K562 (cell line): ENCODE data around the gene AKR1C4.

Experiments used
- CTCF ChIP-seq, 3 experiments: IDR thresholded peaks in 2 of 3; conservative IDR thresholded peaks in 1 of 3; 2 replicates each; pipeline ENCODE4 v1.5.1; 2011 to 2012; ENCODE audit warnings: low read length in 3 of 3, mild to moderate bottlenecking in 3 of 3, control low read depth in 2 of 3, improper control_type of control experiment in 1 of 3, inconsistent platforms in 1 of 3, low read depth in 1 of 3, mixed read lengths in 1 of 3, moderate library complexity in 1 of 3; ENCODE audit not compliant: insufficient read depth in 2 of 3
- GABPB1 ChIP-seq: sonication (generic); formaldehyde crosslinking; IDR thresholded peaks from 2 replicates; pipeline ENCODE4 v1.8.0; 2022; ENCODE audit warnings: mild to moderate bottlenecking, missing genetic modification reagents
- HCFC1 ChIP-seq: IDR thresholded peaks from 2 replicates; pipeline ENCODE4 v1.6.1; 2012; ENCODE audit warnings: low read depth, low read length, improper control_type of control experiment
- HMG20A ChIP-seq: fragments of 450-650 bp; formaldehyde crosslinking; conservative IDR thresholded peaks from 2 replicates; pipeline ENCODE4 v1.4.0; 2020; ENCODE audit warnings: mild to moderate bottlenecking, mixed read lengths
- MXI1 ChIP-seq: IDR thresholded peaks from 2 replicates; pipeline ENCODE4 v1.6.1; 2011; ENCODE audit warnings: low read depth, mild to moderate bottlenecking, improper control_type of control experiment, low read length
- TEAD1 ChIP-seq, 2 experiments: fragments of 450-650 bp in 1 of 2; sonication (generic) in 1 of 2; formaldehyde crosslinking; IDR thresholded peaks; 2 replicates each; pipeline versions ENCODE4 v1.4.0 to v1.8.0; 2020 to 2022; ENCODE audit warnings: mild to moderate bottlenecking in 2 of 2, missing genetic modification reagents in 1 of 2
- ZNF3 ChIP-seq: fragments of 250-450 bp; sonication (Bioruptor Pico); IDR thresholded peaks from 2 replicates; pipeline ENCODE4 v1.5.0; 2021; ENCODE audit warnings: mild to moderate bottlenecking, moderate library complexity
- ZNF830 ChIP-seq: fragments of 250-450 bp; sonication (Bioruptor Pico); IDR thresholded peaks from 2 replicates; pipeline ENCODE4 v1.5.0; 2021; ENCODE audit warnings: mild to moderate bottlenecking
- TF ChIP-seq, protein P1 (sequence below), 2 experiments: fragments of 450-650 bp; formaldehyde crosslinking in 1 of 2; IDR thresholded peaks; 2 replicates each; pipeline versions ENCODE4 v1.4.0 to v1.6.1; 2014 to 2020; ENCODE audit warnings: mild to moderate bottlenecking in 2 of 2, borderline replicate concordance in 1 of 2, low read depth in 1 of 2

DNA sequence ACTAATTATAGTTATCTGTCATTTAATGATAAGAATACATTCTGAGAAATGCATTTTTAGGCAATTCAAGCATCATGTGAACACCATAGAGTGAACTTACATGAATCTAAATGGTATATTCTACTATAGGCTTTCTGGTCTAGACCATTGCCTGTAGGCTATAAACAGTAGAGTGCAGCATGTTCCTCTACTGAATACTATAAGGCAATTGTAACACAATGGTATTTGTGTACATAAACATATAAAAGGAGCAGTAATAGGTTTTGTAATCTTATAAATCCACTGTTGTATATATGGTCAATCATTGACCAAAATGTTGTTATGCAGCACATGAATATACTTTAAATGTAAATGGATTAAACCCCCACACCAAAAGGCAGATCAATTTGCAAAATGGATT lies 71.6 kb downstream of the AKR1C4 start:
- TF ChIP-seq TEAD1 (CRISPR knock-in tag; IDR thresholded peaks at IDR 0.05): no peak
- TF ChIP-seq MXI1: no peak
- TF ChIP-seq, protein P1, sequence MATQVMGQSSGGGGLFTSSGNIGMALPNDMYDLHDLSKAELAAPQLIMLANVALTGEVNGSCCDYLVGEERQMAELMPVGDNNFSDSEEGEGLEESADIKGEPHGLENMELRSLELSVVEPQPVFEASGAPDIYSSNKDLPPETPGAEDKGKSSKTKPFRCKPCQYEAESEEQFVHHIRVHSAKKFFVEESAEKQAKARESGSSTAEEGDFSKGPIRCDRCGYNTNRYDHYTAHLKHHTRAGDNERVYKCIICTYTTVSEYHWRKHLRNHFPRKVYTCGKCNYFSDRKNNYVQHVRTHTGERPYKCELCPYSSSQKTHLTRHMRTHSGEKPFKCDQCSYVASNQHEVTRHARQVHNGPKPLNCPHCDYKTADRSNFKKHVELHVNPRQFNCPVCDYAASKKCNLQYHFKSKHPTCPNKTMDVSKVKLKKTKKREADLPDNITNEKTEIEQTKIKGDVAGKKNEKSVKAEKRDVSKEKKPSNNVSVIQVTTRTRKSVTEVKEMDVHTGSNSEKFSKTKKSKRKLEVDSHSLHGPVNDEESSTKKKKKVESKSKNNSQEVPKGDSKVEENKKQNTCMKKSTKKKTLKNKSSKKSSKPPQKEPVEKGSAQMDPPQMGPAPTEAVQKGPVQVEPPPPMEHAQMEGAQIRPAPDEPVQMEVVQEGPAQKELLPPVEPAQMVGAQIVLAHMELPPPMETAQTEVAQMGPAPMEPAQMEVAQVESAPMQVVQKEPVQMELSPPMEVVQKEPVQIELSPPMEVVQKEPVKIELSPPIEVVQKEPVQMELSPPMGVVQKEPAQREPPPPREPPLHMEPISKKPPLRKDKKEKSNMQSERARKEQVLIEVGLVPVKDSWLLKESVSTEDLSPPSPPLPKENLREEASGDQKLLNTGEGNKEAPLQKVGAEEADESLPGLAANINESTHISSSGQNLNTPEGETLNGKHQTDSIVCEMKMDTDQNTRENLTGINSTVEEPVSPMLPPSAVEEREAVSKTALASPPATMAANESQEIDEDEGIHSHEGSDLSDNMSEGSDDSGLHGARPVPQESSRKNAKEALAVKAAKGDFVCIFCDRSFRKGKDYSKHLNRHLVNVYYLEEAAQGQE (IDR thresholded peaks at IDR 0.05; ENCODE audit: borderline replicate concordance): no peak
- TF ChIP-seq, protein P1 (CRISPR knock-in tag; IDR thresholded peaks at IDR 0.05; ENCODE audit: low read depth): no peak
- no peak for TF ChIP-seq ZNF830
- no peak for TF ChIP-seq HCFC1
- TF ChIP-seq HMG20A (CRISPR knock-in tag): no peak
- no peak for TF ChIP-seq GABPB1 (CRISPR knock-in tag)
- no peak for TF ChIP-seq ZNF3
- no peak for TF ChIP-seq CTCF (IDR thresholded peaks at IDR 0.05 in 2 of 3, conservative IDR thresholded peaks at IDR 0.05 in 1 of 3; ENCODE audit: insufficient read depth in 2 of 3, low read depth in 1 of 3, low read length in 3 of 3)
